ENCODE results near the gene HORMAD2.

Gene HORMAD2

DNA sequence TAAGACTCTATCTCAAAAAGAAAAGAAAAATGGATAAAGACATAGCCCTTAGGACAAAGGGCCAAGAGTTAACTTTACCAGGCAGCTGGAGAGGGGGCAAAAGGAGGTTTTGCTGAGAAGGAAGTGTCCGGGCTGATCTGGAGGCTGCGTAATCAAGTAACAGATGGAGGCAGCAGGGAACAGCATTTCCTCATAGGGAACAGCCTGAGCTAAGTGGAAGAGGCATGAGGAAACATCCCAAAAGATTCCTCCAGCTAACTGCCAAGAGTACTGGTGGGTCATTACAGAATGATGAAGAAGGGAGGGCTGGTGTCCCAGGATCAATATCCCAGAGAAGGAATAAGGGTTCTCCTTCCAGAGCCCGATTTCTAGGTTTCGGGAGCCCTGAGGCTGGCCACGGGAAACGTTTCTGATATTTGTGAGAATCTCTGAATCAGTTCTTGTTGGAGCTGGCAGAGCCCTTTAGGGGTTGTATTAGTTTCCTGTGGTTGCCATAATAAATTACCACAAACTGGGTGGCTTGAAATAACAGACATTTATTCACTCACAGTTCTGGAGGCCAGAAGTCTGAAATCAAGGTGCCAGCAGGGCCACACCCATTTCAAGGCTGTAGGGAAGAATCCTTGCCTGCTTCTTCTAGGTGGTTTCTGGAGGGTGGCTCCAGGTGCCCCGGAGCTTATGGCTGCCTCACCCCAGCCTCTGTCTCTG is 145.1 kb downstream of the HORMAD2 start:
- H3K9me3 ChIP-seq (ENCODE audit: control insufficient read depth in 1 of 2, low read length in 2 of 2): no peaks in the 10 kb centered on the region
- H3K27me3 ChIP-seq (ENCODE audit: low read depth, low read length): peaks cover 4% of the 10 kb centered on the region
- H3K27ac ChIP-seq (ENCODE audit: low read length): no peak overlapping the region

DNA sequence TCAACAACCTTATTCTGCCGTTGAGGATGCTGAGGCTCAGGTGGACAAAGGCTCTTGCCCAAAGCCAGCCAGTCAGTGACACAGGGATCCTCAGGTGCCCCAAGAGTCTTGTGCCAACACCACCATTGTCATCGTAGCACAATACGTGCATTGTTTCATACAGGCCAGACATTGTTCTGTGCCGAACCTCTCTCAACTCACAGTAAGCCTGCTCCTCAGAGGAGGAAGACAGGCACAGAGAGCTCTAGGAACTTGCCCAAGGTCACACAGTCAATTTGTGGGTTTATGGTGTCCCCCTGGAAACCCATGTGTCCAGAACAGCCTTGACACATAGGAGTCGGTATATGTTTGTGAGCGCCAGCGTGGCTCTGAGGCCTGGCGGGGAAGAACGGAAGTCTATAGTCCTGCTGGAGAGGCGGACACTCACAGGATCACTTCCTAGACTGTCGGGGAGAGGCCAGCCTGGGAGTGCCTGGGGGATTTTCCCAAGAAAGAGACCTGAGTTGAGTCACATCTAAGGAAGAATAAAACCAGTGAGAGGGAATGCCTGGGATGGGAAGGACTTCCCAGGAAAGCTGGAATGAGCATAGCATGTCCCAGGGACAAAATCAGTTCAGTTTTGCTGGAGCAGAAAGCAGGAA is 146.0 kb downstream of the HORMAD2 start:
- H3K4me3 ChIP-seq (ENCODE audit: low read depth in 1 of 2, low read length in 2 of 2): no peak overlapping the region
- no peak overlapping the region for H3K27ac ChIP-seq (ENCODE audit: low read length)
- H3K4me1 ChIP-seq (ENCODE audit: control insufficient read depth in 1 of 2, insufficient read depth in 2 of 2, low read length in 2 of 2): no peaks in the 10 kb centered on the region
- peaks cover 4% of the 10 kb centered on the region for H3K27me3 ChIP-seq (ENCODE audit: low read depth, low read length)
- no peaks in the 10 kb centered on the region for H3K36me3 ChIP-seq (ENCODE audit: control insufficient read depth in 1 of 2, insufficient read depth in 2 of 2, low read length in 2 of 2)
- no peaks in the 10 kb centered on the region for H3K9me3 ChIP-seq (ENCODE audit: control insufficient read depth in 1 of 2, low read length in 2 of 2)

More for the DNA sequence above, 145.1 kb downstream of the HORMAD2 start:
- H3K4me3 ChIP-seq (ENCODE audit: low read depth in 1 of 2, low read length in 2 of 2): no peak overlapping the region
- H3K36me3 ChIP-seq (ENCODE audit: control insufficient read depth in 1 of 2, insufficient read depth in 2 of 2, low read length in 2 of 2): no peaks in the 10 kb centered on the region
- peaks cover 0 to 3% of the 10 kb centered on the region in 2 donors for H3K4me1 ChIP-seq (ENCODE audit: control insufficient read depth in 1 of 2, insufficient read depth in 2 of 2, low read length in 2 of 2)
